ENCODE data around the gene LAIR1.
"Not testable (repeated sequence)": the region's sequence is repeated elsewhere in the genome, so short reads cannot be mapped to it uniquely, and the experiment has no call there.

Gene LAIR1

GRCh38 chr19:54366811-54367210, 2.1 kb upstream of the LAIR1 start:
- H3K4me3 ChIP-seq (ENCODE audit: low read depth, low read length), result no peak overlapping the region
- TF ChIP-seq CTCF (IDR thresholded peaks at IDR 0.05; ENCODE audit: borderline replicate concordance, insufficient read depth, low read depth, low read length), result no peak

- not testable (repeated sequence) for H3K4me3 ChIP-seq (ENCODE audit: low read depth, low read length)
These were observed 1.1 kb upstream of the LAIR1 start for GRCh38 chr19:54365798-54366197.

GRCh38 chr19:54361680-54362422, 2.9 kb downstream of the LAIR1 start:
- H3K4me3 ChIP-seq (ENCODE audit: low read depth, low read length), result not testable (repeated sequence)

- H3K4me3 ChIP-seq (ENCODE audit: low read depth, low read length), result not testable (repeated sequence)
- peak; percentile 34; the same call in 1 of the 2 replicates for TF ChIP-seq CTCF (IDR thresholded peaks at IDR 0.05; ENCODE audit: borderline replicate concordance, insufficient read depth, low read depth, low read length)
These were observed 5.4 kb downstream of the LAIR1 start for GRCh38 chr19:54359149-54359820.

GRCh38 chr19:54357381-54357780, 7.3 kb downstream of the LAIR1 start:
- H3K4me3 ChIP-seq (ENCODE audit: low read depth, low read length), result no peak overlapping the region
- TF ChIP-seq CTCF (IDR thresholded peaks at IDR 0.05; ENCODE audit: borderline replicate concordance, insufficient read depth, low read depth, low read length), result no peak

- no peak for TF ChIP-seq CTCF (IDR thresholded peaks at IDR 0.05; ENCODE audit: borderline replicate concordance, insufficient read depth, low read depth, low read length)
- H3K4me3 ChIP-seq (ENCODE audit: low read depth, low read length), result no peak overlapping the region
These were observed 8.2 kb downstream of the LAIR1 start for GRCh38 chr19:54356444-54357056.

- no peak for TF ChIP-seq CTCF (IDR thresholded peaks at IDR 0.05; ENCODE audit: borderline replicate concordance, insufficient read depth, low read depth, low read length)
- H3K4me3 ChIP-seq (ENCODE audit: low read depth, low read length), result no peak overlapping the region
These were observed 9.1 kb downstream of the LAIR1 start for GRCh38 chr19:54355675-54356074.

- H3K4me3 ChIP-seq (ENCODE audit: low read depth, low read length), result no peak overlapping the region
- TF ChIP-seq CTCF (IDR thresholded peaks at IDR 0.05; ENCODE audit: borderline replicate concordance, insufficient read depth, low read depth, low read length), result no peak
These were observed 10.0 kb downstream of the LAIR1 start for GRCh38 chr19:54354761-54355160.

Data from GM12875 (cell line).